Suppressor macrophage treated with lipopolysaccharide for 4 hours (primary cell): ENCODE results near the gene GRIA1.
"Not testable (repeated sequence)": the region's sequence is repeated elsewhere in the genome, so short reads cannot be mapped to it uniquely, and the experiment has no call there.

Experiments used
- DNase-seq: peaks from one replicate; pipeline ENCODE4 v3.0.0-alpha.2; 2020

Gene GRIA1

DNA sequence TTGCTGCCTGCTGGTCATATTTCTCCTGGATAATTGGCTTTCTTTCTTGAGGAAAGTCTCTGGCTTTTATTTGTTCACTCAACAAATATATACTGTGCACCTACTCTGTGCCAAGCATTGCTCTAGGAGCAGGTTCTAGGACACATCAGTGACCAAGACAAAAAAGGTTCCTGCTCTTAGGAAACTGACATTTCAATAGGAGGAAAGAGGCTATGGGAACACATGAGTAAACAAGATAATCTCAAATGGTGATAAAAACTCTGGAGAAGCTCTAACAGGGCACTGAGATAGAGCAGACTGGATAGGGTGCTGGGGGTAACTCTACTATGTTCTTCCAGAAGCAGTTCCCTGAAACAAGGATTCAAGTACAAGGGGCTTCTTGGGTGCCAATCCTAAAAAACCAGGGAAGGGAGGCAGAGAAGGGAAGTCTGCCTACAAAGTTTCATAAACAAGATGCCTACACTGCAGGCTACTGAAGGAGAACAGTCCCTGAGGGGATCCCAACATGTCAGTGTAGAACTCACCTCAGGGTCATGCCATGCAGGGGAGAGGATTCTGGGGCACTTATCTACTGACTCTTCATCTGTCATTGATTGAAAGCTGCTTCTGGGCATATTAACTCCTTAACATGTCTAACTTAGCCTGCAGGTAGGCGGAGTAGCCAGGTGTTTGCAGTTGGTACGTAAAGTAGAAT is 181.3 kb downstream of the GRIA1 start:
- no peak for DNase-seq

DNA sequence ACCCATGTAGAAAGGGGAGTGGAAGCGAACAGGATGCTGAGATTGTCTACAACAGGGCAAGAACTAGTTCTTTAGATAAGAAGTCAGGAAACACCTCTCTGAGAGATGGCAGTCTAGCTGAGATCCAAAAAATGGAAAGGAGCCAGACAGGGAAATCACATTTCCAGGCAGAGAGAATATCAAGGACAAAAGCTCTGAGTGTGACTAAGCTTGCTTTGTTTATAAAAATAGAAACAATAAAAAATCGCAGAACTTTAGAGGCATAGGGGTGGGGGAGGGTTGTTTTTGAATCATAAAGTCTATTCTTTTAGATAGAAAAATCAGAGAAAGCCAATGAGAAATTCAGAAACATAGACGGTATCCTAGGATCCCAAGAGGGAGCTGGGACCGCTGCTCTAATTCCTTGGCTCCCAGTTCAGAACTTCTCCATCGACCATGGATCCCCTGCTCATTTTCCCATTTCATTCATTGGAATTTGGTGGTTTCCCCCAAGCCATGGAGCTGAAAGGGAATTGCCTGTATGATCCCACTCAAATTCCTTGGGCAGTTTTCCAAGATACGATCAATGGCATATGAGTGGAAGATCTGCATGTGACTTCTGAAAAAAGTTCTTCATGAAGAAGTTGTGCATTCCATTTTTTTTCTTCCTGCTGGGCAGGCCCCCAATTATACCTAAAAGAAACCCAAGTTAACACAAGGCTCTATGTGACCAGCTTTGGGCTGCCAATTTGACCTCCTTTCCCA is 182.0 kb downstream of the GRIA1 start:
- no peak for DNase-seq

- no peak for DNase-seq
Measured at GRCh38 chr5:153674356-153674755, 183.9 kb downstream of the GRIA1 start.

DNA sequence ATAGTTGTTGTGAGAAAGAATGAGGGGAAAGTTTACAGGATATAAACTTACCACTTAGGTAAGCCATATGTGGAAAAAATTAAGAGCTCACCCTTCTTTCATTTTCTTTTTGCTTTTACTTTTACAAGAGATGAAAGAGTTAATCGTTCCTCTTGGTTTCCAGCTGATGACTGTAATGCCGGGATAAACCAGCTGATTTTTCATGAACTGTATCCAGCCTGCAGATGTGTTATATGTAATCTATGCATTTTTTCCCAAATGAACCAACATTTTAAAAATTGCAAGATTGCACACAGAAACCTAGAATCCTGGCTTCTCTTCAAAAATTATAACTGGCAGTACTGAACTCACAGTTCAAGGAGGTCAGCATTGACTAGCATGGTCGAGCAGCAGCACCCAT is 185.9 kb downstream of the GRIA1 start:
- DNase-seq, result no peak

DNA sequence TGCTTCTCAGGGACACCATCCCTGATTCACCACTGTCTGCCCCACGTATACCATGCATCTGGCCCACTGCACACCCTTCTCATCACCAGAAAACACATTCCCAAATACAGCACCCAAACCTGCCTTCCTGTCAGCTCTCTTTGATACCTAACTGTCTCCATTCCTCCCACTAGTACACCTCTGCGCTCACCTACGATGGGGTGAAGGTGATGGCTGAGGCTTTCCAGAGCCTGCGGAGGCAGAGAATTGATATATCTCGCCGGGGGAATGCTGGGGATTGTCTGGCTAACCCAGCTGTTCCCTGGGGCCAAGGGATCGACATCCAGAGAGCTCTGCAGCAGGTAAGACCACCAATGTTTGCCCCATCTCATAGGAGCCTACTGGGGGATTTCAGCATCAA is 186.4 kb downstream of the GRIA1 start:
- no peak for DNase-seq

GRCh38 chr5:153678617-153679329 is 188.3 kb downstream of the GRIA1 start:
- no peak for DNase-seq

GRCh38 chr5:153690236-153690635 is 199.8 kb downstream of the GRIA1 start:
- DNase-seq, result no peak

- no peak for DNase-seq
Measured at GRCh38 chr5:153696256-153696655, 205.8 kb downstream of the GRIA1 start.

GRCh38 chr5:153699035-153699434 is 208.6 kb downstream of the GRIA1 start:
- DNase-seq, result no peak

- DNase-seq, result no peak
Measured at GRCh38 chr5:153700940-153701339, 210.5 kb downstream of the GRIA1 start.

GRCh38 chr5:153702265-153702664 is 211.8 kb downstream of the GRIA1 start:
- DNase-seq, result no peak

- no peak for DNase-seq
Measured at GRCh38 chr5:153704110-153704509, 213.6 kb downstream of the GRIA1 start.

DNA sequence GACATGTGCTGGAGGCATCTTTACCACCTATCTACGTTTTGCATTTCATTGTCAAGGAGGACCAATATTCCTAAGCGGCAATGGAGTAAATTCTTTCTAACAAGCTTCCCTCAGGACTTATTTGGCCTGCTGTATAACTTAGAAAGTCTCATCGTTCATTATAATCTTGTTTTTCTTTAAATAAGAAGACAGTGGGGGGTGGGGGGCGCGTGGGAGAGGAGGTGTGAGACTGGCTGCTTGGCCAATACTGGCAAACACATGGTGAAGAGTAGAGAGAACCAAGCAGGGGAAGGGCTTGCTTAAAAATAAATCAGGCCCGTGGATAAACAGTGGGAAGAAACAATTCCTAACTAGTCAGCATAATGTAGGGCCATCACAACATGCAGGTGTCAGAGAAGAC is 217.2 kb downstream of the GRIA1 start:
- DNase-seq, result no peak

- DNase-seq, result no peak
Measured at GRCh38 chr5:153711755-153712154, 221.3 kb downstream of the GRIA1 start.

DNA sequence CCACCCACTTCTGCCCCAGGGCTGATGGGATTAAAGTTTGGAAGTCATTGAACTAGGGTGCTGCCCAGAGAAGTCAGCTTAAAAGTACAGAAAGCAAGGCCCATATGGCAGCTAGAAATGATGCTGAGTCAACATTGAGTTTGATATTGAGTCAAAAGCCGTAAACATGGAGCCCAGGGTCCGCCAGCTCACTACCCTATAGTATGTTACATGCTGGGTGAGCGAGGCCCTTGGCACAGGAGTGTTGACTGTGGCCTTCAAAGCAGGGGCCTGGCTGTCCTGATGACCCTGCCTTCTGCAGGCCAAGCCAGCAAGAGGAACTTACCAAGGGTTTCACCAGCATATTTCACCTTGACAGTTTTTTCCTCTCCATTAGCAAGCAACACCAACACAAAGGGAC is 222.5 kb downstream of the GRIA1 start:
- DNase-seq, result no peak

DNA sequence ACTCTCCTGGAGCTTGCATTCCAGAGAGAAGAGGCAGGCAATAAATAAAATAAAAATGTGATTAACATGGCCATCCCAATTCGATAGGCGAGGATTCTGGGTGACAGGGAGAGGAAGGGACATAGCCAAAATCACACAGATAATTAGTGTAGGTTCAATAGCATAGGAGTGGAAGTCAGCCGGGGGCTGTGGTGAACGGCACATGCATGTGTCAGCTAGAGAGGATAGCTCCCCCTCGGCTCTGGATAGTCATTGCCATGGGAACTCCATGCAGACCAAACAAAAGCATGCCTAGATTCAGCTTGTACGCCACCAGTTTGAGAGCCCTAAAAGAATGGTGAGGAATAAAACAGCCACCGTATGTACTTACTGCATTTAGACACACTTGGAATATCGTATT is 223.5 kb downstream of the GRIA1 start:
- DNase-seq, result no peak

- no peak for DNase-seq
Measured at GRCh38 chr5:153714798-153715197, 224.3 kb downstream of the GRIA1 start.

- DNase-seq, result no peak
Measured at GRCh38 chr5:153717287-153717686, 226.8 kb downstream of the GRIA1 start.

GRCh38 chr5:153718713-153719112 is 228.2 kb downstream of the GRIA1 start:
- no peak for DNase-seq

GRCh38 chr5:153719324-153719723 is 228.9 kb downstream of the GRIA1 start:
- no peak for DNase-seq

DNA sequence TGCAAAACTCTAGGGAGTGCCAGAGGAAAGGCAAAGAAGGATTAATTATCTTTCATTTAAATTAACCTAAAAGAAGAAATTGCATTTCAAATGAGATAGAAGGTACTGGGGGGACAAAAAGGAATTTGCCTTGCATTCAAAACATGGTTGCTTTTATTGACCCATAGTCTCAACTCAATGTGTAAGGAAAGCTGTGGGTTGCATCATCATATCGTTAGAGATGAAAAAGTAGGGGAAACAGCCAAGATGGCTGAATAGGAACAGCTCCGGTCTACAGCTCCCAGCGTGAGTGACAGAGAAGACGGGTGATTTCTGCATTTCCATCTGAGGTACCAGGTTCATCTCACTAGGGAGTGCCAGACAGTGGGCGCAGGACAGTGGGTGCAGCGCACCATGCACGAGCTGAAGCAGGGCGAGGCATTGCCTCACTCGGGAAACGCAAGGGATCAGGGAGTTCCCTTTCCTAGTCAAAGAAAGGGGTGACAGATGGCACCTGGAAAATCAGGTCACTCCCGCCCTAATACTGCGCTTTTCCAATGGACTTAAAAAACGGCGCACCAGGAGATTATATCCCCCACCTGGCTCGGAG is 232.6 kb downstream of the GRIA1 start:
- DNase-seq, result not testable (repeated sequence)

DNA sequence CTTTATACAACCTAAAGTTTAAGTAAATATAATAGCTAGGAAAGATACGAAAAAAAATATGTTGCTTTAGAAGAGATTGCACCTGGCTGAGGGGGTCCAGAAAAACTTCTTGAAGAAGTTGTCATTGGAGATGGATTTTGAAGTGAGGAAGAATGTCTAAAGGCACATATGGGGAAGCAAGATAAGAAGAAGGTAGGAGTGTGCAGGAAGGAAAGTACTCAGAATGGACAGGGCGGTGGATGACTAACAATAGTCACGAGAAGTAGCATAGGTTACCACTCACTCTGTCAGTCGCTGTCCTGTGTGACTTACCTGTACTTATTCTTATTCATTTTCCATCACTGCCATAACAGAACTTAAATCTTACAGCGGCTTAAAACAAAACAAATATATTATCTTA is 251.6 kb downstream of the GRIA1 start:
- DNase-seq, result no peak

DNA sequence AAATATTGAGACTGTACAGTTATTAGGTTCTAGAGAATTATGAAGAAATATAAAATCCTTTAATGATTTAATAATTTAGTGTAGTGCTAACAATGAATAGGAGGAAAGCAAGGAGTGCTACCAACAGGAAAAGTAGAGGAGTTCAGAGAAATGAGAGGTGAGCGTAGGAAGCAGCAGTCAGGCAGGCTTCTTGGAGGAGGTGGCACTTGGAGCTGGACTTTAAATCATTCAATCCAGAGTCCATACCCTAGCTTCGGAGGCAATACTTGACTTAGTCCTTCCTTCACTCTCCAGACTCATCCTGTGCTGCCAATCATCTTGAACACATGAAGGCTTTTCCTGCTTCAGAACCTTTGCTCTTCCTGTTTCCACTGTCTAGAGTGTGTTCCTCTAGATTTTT is 254.3 kb downstream of the GRIA1 start:
- no peak for DNase-seq
